GM12865 (cell line): ENCODE results near the gene STK32B.

ENCODE experiments used
- DNase-seq: peaks from one replicate; pipeline ENCODE4 v3.0.0; 2010; ENCODE audit warnings: low read depth
- H3K4me3 ChIP-seq: 2 replicates; pipeline ENCODE4 v1.5.1; 2011; ENCODE audit warnings: mild to moderate bottlenecking, low read depth, low read length, control low read depth
- CTCF ChIP-seq: IDR thresholded peaks from 2 replicates; pipeline ENCODE4 v1.5.1; 2011; ENCODE audit warnings: low read length, control low read depth, low read depth, inconsistent platforms; ENCODE audit not compliant: insufficient read depth; ENCODE audit errors: missing control alignments

The STK32B gene

DNA sequence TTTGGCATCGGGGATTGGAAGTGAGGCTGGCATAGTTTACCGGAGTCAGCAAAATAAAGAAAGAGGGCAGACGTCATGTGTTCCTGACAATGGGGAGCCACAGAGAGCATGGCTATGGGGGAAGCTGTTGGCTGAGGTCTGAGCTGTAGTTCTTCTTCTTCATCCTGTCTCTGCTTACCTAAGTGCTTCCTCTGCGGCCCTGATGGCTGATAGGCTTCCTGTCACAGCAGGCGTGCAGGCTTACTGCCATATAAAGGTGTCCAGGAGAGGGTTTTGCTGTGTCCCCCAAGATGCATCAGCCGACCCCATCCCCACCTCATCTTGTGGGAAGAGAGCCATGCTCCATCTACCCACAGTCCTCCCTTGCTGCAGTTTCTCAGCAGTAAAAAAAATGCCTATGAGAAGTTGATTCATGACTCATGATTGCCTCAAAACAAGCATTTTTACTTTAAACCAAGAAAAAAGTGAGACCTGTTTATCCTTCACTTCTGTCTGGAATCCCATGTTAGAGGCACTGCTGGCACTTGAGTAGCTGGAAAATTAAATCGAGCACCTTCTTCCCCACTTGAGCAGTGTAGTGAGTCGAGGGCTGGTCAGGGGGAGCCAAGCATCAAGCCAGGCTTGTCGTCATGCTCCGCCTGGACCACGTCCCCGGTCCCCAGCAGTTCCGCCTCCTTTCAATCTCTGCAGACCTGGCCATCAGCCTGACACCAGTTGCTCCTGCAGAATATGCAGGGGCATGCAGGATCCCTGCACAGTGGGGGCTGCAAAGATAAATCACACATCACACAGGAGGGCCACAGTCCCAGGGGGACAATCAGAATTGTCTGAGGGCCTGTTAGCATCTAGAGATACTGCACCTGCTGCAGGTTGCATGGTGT lies 419.3 kb downstream of the STK32B start:
- no peak for TF ChIP-seq CTCF
- DNase-seq: no peak

DNA sequence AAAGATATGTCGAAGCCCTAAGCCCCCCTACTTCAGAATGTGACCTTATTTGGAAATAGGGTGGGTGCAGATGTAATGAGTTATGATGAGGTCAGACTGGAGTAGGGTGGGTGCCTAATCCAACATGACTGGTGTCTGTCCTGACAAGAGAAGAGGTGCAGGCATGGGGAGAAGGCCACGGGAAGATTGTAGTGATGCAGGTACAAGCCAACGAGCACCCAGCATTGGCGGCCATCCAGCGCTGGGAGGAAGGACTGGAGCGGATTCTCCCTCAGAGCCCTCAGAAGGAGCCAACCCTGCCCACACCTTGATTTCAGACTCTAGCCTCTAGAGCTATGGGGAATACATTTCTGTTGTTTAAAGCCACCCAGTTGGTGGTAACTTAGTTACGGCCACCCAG lies 419.9 kb downstream of the STK32B start:
- no peak overlapping the region for H3K4me3 ChIP-seq
- DNase-seq: no peak
- TF ChIP-seq CTCF: no peak

More for the DNA sequence above, 419.3 kb downstream of the STK32B start:
- no peak overlapping the region for H3K4me3 ChIP-seq

- no peak for DNase-seq
- no peak overlapping the region for H3K4me3 ChIP-seq
- no peak for TF ChIP-seq CTCF
Measured at GRCh38 chr4:5471691-5472090, 420.4 kb downstream of the STK32B start.

GRCh38 chr4:5472160-5472591 lies 420.9 kb downstream of the STK32B start:
- H3K4me3 ChIP-seq: no peak overlapping the region
- TF ChIP-seq CTCF: no peak
- no peak for DNase-seq

DNA sequence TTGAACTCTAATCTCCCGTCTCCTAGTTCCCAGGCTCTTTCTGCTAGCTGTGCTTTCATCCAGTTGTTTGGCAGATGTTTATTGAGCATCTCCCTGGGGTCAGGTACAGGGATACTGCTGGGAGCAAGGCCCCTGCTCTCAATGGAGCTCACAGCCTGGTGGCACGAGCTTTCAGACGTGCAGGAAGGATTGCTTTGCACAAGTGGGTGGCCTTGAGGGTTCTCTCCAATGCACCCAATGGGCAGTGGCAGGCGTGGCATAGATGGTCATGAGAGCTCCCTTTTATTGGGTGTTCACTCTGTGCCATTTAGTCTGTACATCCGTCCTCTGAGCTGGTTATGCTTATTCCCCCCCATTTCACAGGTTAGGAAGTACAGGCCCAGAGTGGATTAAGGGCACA lies 421.8 kb downstream of the STK32B start:
- no peak overlapping the region for H3K4me3 ChIP-seq
- no peak for DNase-seq
- no peak for TF ChIP-seq CTCF

- H3K4me3 ChIP-seq: no peak overlapping the region
- no peak for TF ChIP-seq CTCF
- DNase-seq: no peak
Measured at GRCh38 chr4:5474756-5475155, 423.5 kb downstream of the STK32B start.

DNA sequence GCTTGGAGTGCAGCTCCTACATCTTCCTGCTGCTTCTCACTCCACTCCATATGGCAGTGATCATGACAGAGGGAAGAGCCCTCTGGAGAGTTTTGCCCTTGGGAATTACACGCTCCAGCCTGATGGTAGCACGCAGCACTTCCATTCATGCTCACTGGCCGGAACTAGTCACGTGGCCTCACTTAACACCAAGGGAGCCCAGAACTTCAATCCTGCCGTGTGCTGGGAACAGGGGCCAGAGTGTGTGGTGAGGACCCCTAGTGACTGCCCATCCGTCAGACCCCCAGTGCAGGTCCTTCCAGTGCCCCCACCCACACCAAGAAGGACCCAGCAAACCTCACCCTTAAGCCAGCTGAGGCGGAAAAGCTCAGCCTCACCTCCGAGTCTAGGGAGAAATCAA lies 426.3 kb downstream of the STK32B start:
- TF ChIP-seq CTCF: no peak
- H3K4me3 ChIP-seq: no peak overlapping the region
- no peak for DNase-seq
